B cell (primary cell): ENCODE results near the gene SLC19A1. TPM values are rescaled to one million over a fixed set of nuclear protein-coding genes. Genes with fewer than 3 reads are reported as not detected.
A peak's percentile ranks its signal among the peaks of the same experiment; 100 is the strongest.

ENCODE experiments used
- ATAC-seq: fragments of 200-7000 bp; cut with Tn5 transposase; one replicate; pipeline ENCODE4 v1.10.0; 2021; ENCODE audit warnings: low read depth, mild to moderate bottlenecking, moderate number of reproducible peaks, moderate library complexity
- CTCF ChIA-PET: fragments of 350-600 bp; sonication (Branson Sonifier 250); formaldehyde crosslinking; loops from one replicate; lab custom pipeline; 2021; ENCODE audit warnings: antibody characterized with exemption, inconsistent platforms; lab: Charles Lee
- POLR2A ChIA-PET: fragments of 350-600 bp; sonication (Branson Sonifier 250); formaldehyde crosslinking; loops from one replicate; lab custom pipeline; 2021; ENCODE audit warnings: antibody characterized with exemption; lab: Charles Lee
- DNase-seq: peaks from one replicate; pipeline ENCODE4 v3.0.0; 2013
- H2AFZ ChIP-seq: 2 replicates; pipeline ENCODE4 v1.6.1; 2012; ENCODE audit warnings: mild to moderate bottlenecking, low read depth, low read length; ENCODE audit not compliant: insufficient read depth, poor library complexity, severe bottlenecking
- H3K27ac ChIP-seq, 2 donors: 1 replicate in 1 of 2; 2 replicates in 1 of 2; pipeline ENCODE4 v1.5.1; 2012 to 2013; ENCODE audit warnings: low read length in 2 of 2, mild to moderate bottlenecking in 2 of 2, moderate library complexity in 1 of 2
- H3K27me3 ChIP-seq, 4 experiments: fragments of 200-600 bp in 1 of 4; sonication (generic) in 1 of 4; replicated peaks in 1 of 4; 1 replicate in 2 of 4; 2 replicates in 2 of 4; pipeline versions ENCODE4 v1.6.1 to v1.7.0; 2013 to 2016; ENCODE audit warnings: low read length in 3 of 4, mild to moderate bottlenecking in 2 of 4, mixed read lengths in 1 of 4, moderate library complexity in 1 of 4; ENCODE audit not compliant: insufficient read depth in 4 of 4, control insufficient read depth in 3 of 4; ENCODE audit errors: control extremely low read depth in 1 of 4
- H3K36me3 ChIP-seq, 2 experiments: replicated peaks in 1 of 2; 1 replicate in 1 of 2; 2 replicates in 1 of 2; pipeline versions ENCODE4 v1.6.1 to v1.7.1; 2013; ENCODE audit warnings: low read length in 1 of 2; ENCODE audit not compliant: insufficient read depth in 2 of 2, control insufficient read depth in 1 of 2; ENCODE audit errors: control extremely low read depth in 1 of 2, extremely low read depth in 1 of 2
- H3K4me1 ChIP-seq, 2 donors: fragments of 200-600 bp in 1 of 2; sonication (generic) in 1 of 2; 1 replicate in 1 of 2; 2 replicates in 1 of 2; pipeline versions ENCODE4 v1.5.1 to v1.6.1; 2013 to 2017; ENCODE audit warnings: low read length in 2 of 2; ENCODE audit not compliant: control insufficient read depth in 2 of 2, insufficient read depth in 2 of 2
- H3K4me2 ChIP-seq: replicated peaks from 2 replicates; pipeline ENCODE3; 2012; ENCODE audit warnings: mild to moderate bottlenecking, low read depth, low read length; ENCODE audit not compliant: poor library complexity, severe bottlenecking
- H3K4me3 ChIP-seq, 5 experiments: fragments of 200-600 bp in 1 of 5; sonication (generic) in 1 of 5; 1 replicate in 3 of 5; 2 replicates in 2 of 5; pipeline versions ENCODE4 v1.5.1 to v1.7.0; 2011 to 2016; ENCODE audit warnings: low read length in 4 of 5, mild to moderate bottlenecking in 4 of 5, low read depth in 2 of 5, control low read depth in 1 of 5, moderate library complexity in 1 of 5; ENCODE audit not compliant: insufficient read depth in 1 of 5; ENCODE audit errors: control extremely low read depth in 1 of 5, extremely low read depth in 1 of 5
- H3K79me2 ChIP-seq: fragments of 200-600 bp; sonication (generic); one replicate; pipeline ENCODE4 v1.6.0; 2016; ENCODE audit warnings: low read length; ENCODE audit not compliant: control insufficient read depth, insufficient read depth
- H3K9ac ChIP-seq: fragments of 200-600 bp; sonication (generic); 2 replicates; pipeline ENCODE4 v1.6.1; 2017; ENCODE audit warnings: mild to moderate bottlenecking, low read length, moderate library complexity
- H3K9me3 ChIP-seq, 3 donors: one replicate each; pipeline versions ENCODE4 v1.6.1 to v1.7.1; 2013; ENCODE audit warnings: low read length in 2 of 3; ENCODE audit not compliant: control insufficient read depth in 2 of 3, insufficient read depth in 1 of 3; ENCODE audit errors: control extremely low read depth in 1 of 3
- H4K20me1 ChIP-seq: 2 replicates; pipeline ENCODE4 v1.6.0; 2012; ENCODE audit warnings: mild to moderate bottlenecking, low read length; ENCODE audit not compliant: insufficient read depth, control insufficient read depth, poor library complexity, severe bottlenecking
- H3K27ac Mint-ChIP-seq: one replicate; pipeline ENCODE4 v1.8.0; 2021; ENCODE audit warnings: mixed read lengths
- H3K27me3 Mint-ChIP-seq: one replicate; pipeline ENCODE4 v1.8.0; 2021; ENCODE audit warnings: mixed read lengths
- H3K4me1 Mint-ChIP-seq: one replicate; pipeline ENCODE4 v1.8.0; 2021; ENCODE audit warnings: mixed read lengths
- H3K4me3 Mint-ChIP-seq: one replicate; pipeline ENCODE4 v1.8.0; 2021; ENCODE audit warnings: mixed read lengths
- H3K9me3 Mint-ChIP-seq: one replicate; pipeline ENCODE4 v1.8.0; 2022; ENCODE audit warnings: mixed read lengths; ENCODE audit not compliant: insufficient read depth
- EZH2 ChIP-seq: IDR thresholded peaks from 2 replicates; pipeline ENCODE4 v1.6.1; 2012; ENCODE audit warnings: borderline replicate concordance, low read depth, mild to moderate bottlenecking, moderate library complexity, low read length; ENCODE audit not compliant: insufficient read depth, poor library complexity, severe bottlenecking
- WGBS: methylation state at CpG from one replicate; pipeline ENCODE4 v1.1.5; 2013; ENCODE audit warnings: missing lambda C conversion rate; ENCODE audit not compliant: insufficient coverage; 5-methylcytosine and 5-hydroxymethylcytosine counted together
- intact Hi-C: fragments of 100-400 bp; cut with micrococcal nuclease; formaldehyde crosslinking; loops from one replicate; pipeline ENCODE4 v1.10.0; 2022
- polyA plus RNA-seq: library from polyadenylated mRNA; depleted of rRNA; stranded (reverse); fragments of >200 nt; gene quantifications from 2 replicates; pipeline ENCODE4 v1.2.3, GENCODE V29; 2012
- total RNA-seq, 2 donors: library from RNA; stranded (reverse); fragments of 120-200 nt in 1 of 2; gene quantifications; 1 replicate in 1 of 2; 2 replicates in 1 of 2; pipeline versions ENCODE4 v1.2.3 to v1.2.4, GENCODE V29; 2013 to 2022
- TF ChIP-seq, protein P1 (sequence below): fragments of 200-600 bp; IDR thresholded peaks from one replicate; pipeline ENCODE4 v1.8.0; 2022; ENCODE audit warnings: antibody characterized with exemption, mild to moderate bottlenecking

Gene SLC19A1
- total and polyA plus RNA-seq, 2 donors (not counting 1 experiment from before 2014, with no cell fraction given), result 8.7 to 10.1 TPM

- ChIA-PET POLR2A (no interaction called here), CTCF (interaction anchor here (0.9 to 1.2 kb wide), 2 partner anchors 10 to 113 kb away, joined by 3 to 6 read pairs; no protein-coding TSS in a partner anchor)
- no peak overlapping the region for H3K4me3 Mint-ChIP-seq
- Histone ChIP-seq H3K79me2 (no peaks in the 10 kb centered on the region), H3K27me3 (peaks cover 0 to 32% (median 8%) of the 10 kb centered on the region in 4 experiments), H2AFZ (no peak overlapping the region), H4K20me1 (no peaks in the 10 kb centered on the region), H3K27ac (no peak overlapping the region), H3K4me3 (no peak overlapping the region), H3K36me3 (no peaks in the 10 kb centered on the region), H3K4me2 (peak overlapping the region; percentile 88), H3K9ac (no peak overlapping the region), H3K9me3 (peaks cover 0 to 17% (median 6%) of the 10 kb centered on the region in 3 donors), H3K4me1 (peaks cover 28 to 34% of the 10 kb centered on the region in 2 donors)
- H3K27me3 Mint-ChIP-seq, result peaks cover 43% of the 10 kb centered on the region
- peaks cover 15% of the 10 kb centered on the region for H3K4me1 Mint-ChIP-seq
- peaks cover 5% of the 10 kb centered on the region for H3K9me3 Mint-ChIP-seq
- ATAC-seq, result no peak
- H3K27ac Mint-ChIP-seq, result no peak overlapping the region
- no peak for DNase-seq
- 91% methylated on average over 7 of the region's 9 CpGs for WGBS
- intact Hi-C loops, result loop anchor here (1.0 to 5.0 kb wide), 3 partner anchors 23 to 51 kb away; partner anchors contain the start of gene PCBP3
- TF ChIP-seq, protein P1, sequence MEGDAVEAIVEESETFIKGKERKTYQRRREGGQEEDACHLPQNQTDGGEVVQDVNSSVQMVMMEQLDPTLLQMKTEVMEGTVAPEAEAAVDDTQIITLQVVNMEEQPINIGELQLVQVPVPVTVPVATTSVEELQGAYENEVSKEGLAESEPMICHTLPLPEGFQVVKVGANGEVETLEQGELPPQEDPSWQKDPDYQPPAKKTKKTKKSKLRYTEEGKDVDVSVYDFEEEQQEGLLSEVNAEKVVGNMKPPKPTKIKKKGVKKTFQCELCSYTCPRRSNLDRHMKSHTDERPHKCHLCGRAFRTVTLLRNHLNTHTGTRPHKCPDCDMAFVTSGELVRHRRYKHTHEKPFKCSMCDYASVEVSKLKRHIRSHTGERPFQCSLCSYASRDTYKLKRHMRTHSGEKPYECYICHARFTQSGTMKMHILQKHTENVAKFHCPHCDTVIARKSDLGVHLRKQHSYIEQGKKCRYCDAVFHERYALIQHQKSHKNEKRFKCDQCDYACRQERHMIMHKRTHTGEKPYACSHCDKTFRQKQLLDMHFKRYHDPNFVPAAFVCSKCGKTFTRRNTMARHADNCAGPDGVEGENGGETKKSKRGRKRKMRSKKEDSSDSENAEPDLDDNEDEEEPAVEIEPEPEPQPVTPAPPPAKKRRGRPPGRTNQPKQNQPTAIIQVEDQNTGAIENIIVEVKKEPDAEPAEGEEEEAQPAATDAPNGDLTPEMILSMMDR, result no peak
- no peak for TF ChIP-seq EZH2
Observed at GRCh38 chr21:45591619-45592207, 49.5 kb upstream of the SLC19A1 start.
